ENCODE data around the gene NEK11.
"Not testable (repeated sequence)": the region's sequence is repeated elsewhere in the genome, so short reads cannot be mapped to it uniquely, and the experiment has no call there.

The NEK11 gene

GRCh38 chr3:131304890-131305289 is 278.2 kb downstream of the NEK11 start:
- DNase-seq (ENCODE audit: low spot score): no peak

GRCh38 chr3:131306242-131306641 is 279.6 kb downstream of the NEK11 start:
- no peak for DNase-seq (ENCODE audit: low spot score)

GRCh38 chr3:131314318-131314717 is 287.6 kb downstream of the NEK11 start:
- no peak for DNase-seq (ENCODE audit: low spot score)

- no peak for DNase-seq (ENCODE audit: low spot score)
These were observed 288.5 kb downstream of the NEK11 start for GRCh38 chr3:131315162-131315561.

GRCh38 chr3:131317667-131318066 is 291.0 kb downstream of the NEK11 start:
- DNase-seq (ENCODE audit: low spot score): no peak

- no peak for DNase-seq (ENCODE audit: low spot score)
These were observed 296.3 kb downstream of the NEK11 start for GRCh38 chr3:131323014-131323413.

GRCh38 chr3:131323792-131324191 is 297.1 kb downstream of the NEK11 start:
- no peak for DNase-seq (ENCODE audit: low spot score)

- no peak for DNase-seq (ENCODE audit: low spot score)
These were observed 298.2 kb downstream of the NEK11 start for GRCh38 chr3:131324923-131325322.

GRCh38 chr3:131326307-131326706 is 299.6 kb downstream of the NEK11 start:
- no peak for DNase-seq (ENCODE audit: low spot score)

GRCh38 chr3:131328721-131329120 is 302.0 kb downstream of the NEK11 start:
- no peak for DNase-seq (ENCODE audit: low spot score)

- no peak for DNase-seq (ENCODE audit: low spot score)
These were observed 303.1 kb downstream of the NEK11 start for GRCh38 chr3:131329774-131330173.

GRCh38 chr3:131331456-131332085 is 304.9 kb downstream of the NEK11 start:
- DNase-seq (ENCODE audit: low spot score): not testable (repeated sequence)

GRCh38 chr3:131338948-131339640 is 312.4 kb downstream of the NEK11 start:
- DNase-seq (ENCODE audit: low spot score): no peak

- no peak for DNase-seq (ENCODE audit: low spot score)
These were observed 315.1 kb downstream of the NEK11 start for GRCh38 chr3:131341761-131342160.

- DNase-seq (ENCODE audit: low spot score): no peak
These were observed 322.2 kb downstream of the NEK11 start for GRCh38 chr3:131348911-131349310.

- DNase-seq (ENCODE audit: low spot score): no peak
These were observed 322.8 kb downstream of the NEK11 start for GRCh38 chr3:131349454-131349853.

GRCh38 chr3:131349946-131350347 is 323.3 kb downstream of the NEK11 start:
- DNase-seq (ENCODE audit: low spot score): no peak

- no peak for DNase-seq (ENCODE audit: low spot score)
These were observed 323.8 kb downstream of the NEK11 start for GRCh38 chr3:131350506-131350905.

GRCh38 chr3:131353016-131353877 is 326.6 kb downstream of the NEK11 start:
- DNase-seq (ENCODE audit: low spot score): no peak

GRCh38 chr3:131353986-131354385 is 327.3 kb downstream of the NEK11 start:
- DNase-seq (ENCODE audit: low spot score): no peak

- no peak for DNase-seq (ENCODE audit: low spot score)
These were observed 329.4 kb downstream of the NEK11 start for GRCh38 chr3:131356006-131356595.

GRCh38 chr3:131357275-131357674 is 330.6 kb downstream of the NEK11 start:
- DNase-seq (ENCODE audit: low spot score): no peak

Data from ecto neural progenitor cell (in vitro differentiated cells).